ENCODE measurements around the gene RASGRP2. TPM values are rescaled to one million over a fixed set of nuclear protein-coding genes. Genes with fewer than 3 reads are reported as not detected.

Gene RASGRP2
- total RNA-seq, 1 experiment from 2014 or later, result 4.0 TPM

- Mint-ChIP-seq H3K27me3 (ENCODE audit: insufficient read depth, unreplicated experiment) (no peaks in the 10 kb centered on the region), H3K36me3 (ENCODE audit: insufficient read depth, unreplicated experiment) (no peaks in the 10 kb centered on the region), H3K27ac (ENCODE audit: unreplicated experiment) (no peak overlapping the region), H3K4me3 (ENCODE audit: unreplicated experiment) (no peak overlapping the region), H3K4me1 (ENCODE audit: low read depth, unreplicated experiment) (no peaks in the 10 kb centered on the region), H3K9me3 (ENCODE audit: unreplicated experiment) (no peaks in the 10 kb centered on the region)
- Histone ChIP-seq H3K4me1 (no peaks in the 10 kb centered on the region), H3K9me3 (no peaks in the 10 kb centered on the region), H3K27me3 (replicated peaks; ENCODE audit: control insufficient read depth, insufficient read depth, low read length) (no peaks in the 10 kb centered on the region), H3K36me3 (ENCODE audit: control insufficient read depth, insufficient read depth, low read length) (no peaks in the 10 kb centered on the region), H3K4me3 (ENCODE audit: low read depth, low read length) (no peak overlapping the region)
- TF ChIP-seq CTCF (IDR thresholded peaks at IDR 0.05; ENCODE audit: insufficient read depth in 1 of 2, low read depth in 1 of 2, low read length in 1 of 2, severe bottlenecking in 1 of 2, unreplicated experiment in 1 of 2), result no peak
- BruUV-seq (replicated peaks), result no TSS peak
- ChIA-PET POLR2A (no interaction called here), CTCF (no interaction called here)
- peak in 1 of 2 experiments; percentile 37 for DNase-seq
- intact Hi-C loops (cut with micrococcal nuclease; ENCODE audit: unreplicated experiment), result no loop called here
These were observed 46.5 kb upstream of the RASGRP2 start for GRCh38 chr11:64790205-64791095.

- H3K4me3 ChIP-seq (ENCODE audit: low read depth, low read length), result no peak overlapping the region
- POLR2A ChIA-PET, result interaction anchor here (0.6 kb wide), 1 partner anchor 33 kb away, joined by 3 read pairs; no protein-coding TSS in a partner anchor
- H3K4me1 Mint-ChIP-seq (ENCODE audit: low read depth, unreplicated experiment), result no peaks in the 10 kb centered on the region
- H3K36me3 Mint-ChIP-seq (ENCODE audit: insufficient read depth, unreplicated experiment), result no peaks in the 10 kb centered on the region
- intact Hi-C loops (cut with micrococcal nuclease; ENCODE audit: unreplicated experiment), result no loop called here
- CTCF ChIA-PET, result no interaction called here
- no peak for TF ChIP-seq CTCF (IDR thresholded peaks at IDR 0.05; ENCODE audit: insufficient read depth in 1 of 2, low read depth in 1 of 2, low read length in 1 of 2, severe bottlenecking in 1 of 2, unreplicated experiment in 1 of 2)
- no TSS peak for BruUV-seq (replicated peaks)
- H3K9me3 Mint-ChIP-seq (ENCODE audit: unreplicated experiment), result no peaks in the 10 kb centered on the region
- peak in 1 of 2 experiments; percentile 21 for DNase-seq
- H3K36me3 ChIP-seq (ENCODE audit: control insufficient read depth, insufficient read depth, low read length), result no peaks in the 10 kb centered on the region
- H3K27ac Mint-ChIP-seq (ENCODE audit: unreplicated experiment), result no peak overlapping the region
- no peaks in the 10 kb centered on the region for H3K27me3 Mint-ChIP-seq (ENCODE audit: insufficient read depth, unreplicated experiment)
- no peaks in the 10 kb centered on the region for H3K27me3 ChIP-seq (replicated peaks; ENCODE audit: control insufficient read depth, insufficient read depth, low read length)
- no peaks in the 10 kb centered on the region for H3K9me3 ChIP-seq
- H3K4me3 Mint-ChIP-seq (ENCODE audit: unreplicated experiment), result no peak overlapping the region
- no peaks in the 10 kb centered on the region for H3K4me1 ChIP-seq
These were observed 45.6 kb upstream of the RASGRP2 start for GRCh38 chr11:64789331-64790204.
